GM06990 (cell line): ENCODE data around the gene DLGAP3.
"Not testable (repeated sequence)": the region's sequence is repeated elsewhere in the genome, so short reads cannot be mapped to it uniquely, and the experiment has no call there.

Experiments
- DNase-seq: peaks from one replicate; pipeline ENCODE4 v3.0.0-alpha.2; 2011; ENCODE audit not compliant: insufficient read length; ENCODE audit errors: extremely low read depth
- H3K27me3 ChIP-seq: replicated peaks from 2 replicates; pipeline ENCODE4 v1.6.0; 2011; ENCODE audit warnings: low read length; ENCODE audit not compliant: control insufficient read depth, insufficient read depth
- H3K36me3 ChIP-seq: 2 replicates; pipeline ENCODE4 v1.5.1; 2011; ENCODE audit warnings: low read length; ENCODE audit not compliant: control insufficient read depth, insufficient read depth
- H3K4me3 ChIP-seq: replicated peaks from 2 replicates; pipeline ENCODE4 v1.5.1; 2011; ENCODE audit warnings: low read depth, mild to moderate bottlenecking, control low read depth, low read length
- TF ChIP-seq, protein P1 (sequence below): IDR thresholded peaks from 2 replicates; pipeline ENCODE4 v1.5.1; 2011; ENCODE audit warnings: low read length, control low read depth, mild to moderate bottlenecking, inconsistent platforms; ENCODE audit not compliant: insufficient read depth, poor library complexity, severe bottlenecking

The DLGAP3 gene

DNA sequence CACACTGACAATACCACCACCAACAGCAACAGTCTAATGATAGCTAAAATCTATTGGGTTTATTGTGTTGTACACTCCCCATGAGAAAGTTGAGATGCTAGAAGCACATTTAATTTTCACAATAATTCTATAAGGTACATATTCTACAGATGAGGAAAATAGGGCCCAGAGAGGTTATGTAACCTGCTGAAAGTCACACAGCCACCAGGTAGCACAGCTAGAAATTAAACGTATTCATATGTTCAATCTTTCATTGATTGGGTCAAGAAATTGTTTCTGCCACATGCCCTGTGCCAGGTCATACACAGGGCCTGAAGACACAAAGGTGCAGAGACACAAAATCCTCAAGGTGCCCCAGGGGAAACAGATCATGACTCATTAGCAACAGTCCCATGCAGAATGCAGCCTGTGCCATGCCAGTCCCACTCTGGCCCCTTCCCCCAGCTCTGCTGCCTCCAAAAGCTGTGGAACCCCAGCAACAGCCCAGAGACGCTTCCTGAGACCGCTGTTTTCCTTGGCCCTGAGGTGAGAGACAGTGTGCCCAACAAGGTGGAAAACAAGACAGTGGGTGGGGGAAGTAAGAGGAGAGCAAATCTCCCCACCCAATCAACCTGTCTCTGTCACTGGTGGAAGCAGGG lies 104.5 kb downstream of the DLGAP3 start:
- no peak for DNase-seq
- H3K27me3 ChIP-seq, result no peaks in the 10 kb centered on the region
- no peaks in the 10 kb centered on the region for H3K36me3 ChIP-seq
- TF ChIP-seq, protein P1, sequence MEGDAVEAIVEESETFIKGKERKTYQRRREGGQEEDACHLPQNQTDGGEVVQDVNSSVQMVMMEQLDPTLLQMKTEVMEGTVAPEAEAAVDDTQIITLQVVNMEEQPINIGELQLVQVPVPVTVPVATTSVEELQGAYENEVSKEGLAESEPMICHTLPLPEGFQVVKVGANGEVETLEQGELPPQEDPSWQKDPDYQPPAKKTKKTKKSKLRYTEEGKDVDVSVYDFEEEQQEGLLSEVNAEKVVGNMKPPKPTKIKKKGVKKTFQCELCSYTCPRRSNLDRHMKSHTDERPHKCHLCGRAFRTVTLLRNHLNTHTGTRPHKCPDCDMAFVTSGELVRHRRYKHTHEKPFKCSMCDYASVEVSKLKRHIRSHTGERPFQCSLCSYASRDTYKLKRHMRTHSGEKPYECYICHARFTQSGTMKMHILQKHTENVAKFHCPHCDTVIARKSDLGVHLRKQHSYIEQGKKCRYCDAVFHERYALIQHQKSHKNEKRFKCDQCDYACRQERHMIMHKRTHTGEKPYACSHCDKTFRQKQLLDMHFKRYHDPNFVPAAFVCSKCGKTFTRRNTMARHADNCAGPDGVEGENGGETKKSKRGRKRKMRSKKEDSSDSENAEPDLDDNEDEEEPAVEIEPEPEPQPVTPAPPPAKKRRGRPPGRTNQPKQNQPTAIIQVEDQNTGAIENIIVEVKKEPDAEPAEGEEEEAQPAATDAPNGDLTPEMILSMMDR, result no peak
- no peak overlapping the region for H3K4me3 ChIP-seq

DNA sequence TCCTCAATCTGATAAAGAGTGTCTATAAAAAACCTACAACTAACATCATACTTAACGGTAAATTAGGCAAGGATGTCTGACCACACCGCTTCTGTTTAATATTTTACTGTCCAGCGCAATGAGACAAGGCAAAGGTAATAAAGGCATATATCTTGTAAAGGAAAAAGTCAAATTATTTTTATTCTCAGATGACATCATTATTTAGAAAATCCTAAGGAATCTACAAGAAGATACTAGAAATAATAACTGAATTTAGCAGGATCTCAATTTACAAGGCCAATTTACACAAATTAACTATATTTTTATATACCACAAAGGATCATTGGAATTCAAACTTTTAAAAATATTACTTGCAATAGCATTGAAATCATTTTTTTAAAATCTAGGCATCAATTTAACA lies 107.2 kb downstream of the DLGAP3 start:
- no peak overlapping the region for H3K4me3 ChIP-seq
- DNase-seq, result no peak
- TF ChIP-seq, protein P1, result no peak
- H3K36me3 ChIP-seq, result no peaks in the 10 kb centered on the region
- no peaks in the 10 kb centered on the region for H3K27me3 ChIP-seq

DNA sequence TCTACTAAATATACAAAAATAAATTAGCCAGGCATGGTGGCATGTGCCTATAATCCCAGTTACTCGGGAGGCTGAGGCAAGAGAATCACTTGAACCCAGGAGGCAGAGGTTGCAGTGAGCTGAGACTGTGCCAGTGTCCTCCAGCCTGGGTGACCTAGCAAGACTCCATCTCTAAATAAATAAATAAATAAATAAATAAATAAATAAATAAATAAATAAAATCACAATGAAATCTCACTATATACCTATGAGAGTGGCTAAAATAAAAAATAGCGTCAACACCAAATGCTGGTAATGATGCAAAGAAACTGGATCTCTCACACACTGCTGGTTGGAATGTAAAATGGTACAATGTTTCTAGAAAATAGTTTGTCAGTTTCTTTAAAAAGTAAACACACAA lies 110.6 kb downstream of the DLGAP3 start:
- not testable (repeated sequence) for H3K4me3 ChIP-seq, H3K27me3 ChIP-seq, H3K36me3 ChIP-seq, DNase-seq

DNA sequence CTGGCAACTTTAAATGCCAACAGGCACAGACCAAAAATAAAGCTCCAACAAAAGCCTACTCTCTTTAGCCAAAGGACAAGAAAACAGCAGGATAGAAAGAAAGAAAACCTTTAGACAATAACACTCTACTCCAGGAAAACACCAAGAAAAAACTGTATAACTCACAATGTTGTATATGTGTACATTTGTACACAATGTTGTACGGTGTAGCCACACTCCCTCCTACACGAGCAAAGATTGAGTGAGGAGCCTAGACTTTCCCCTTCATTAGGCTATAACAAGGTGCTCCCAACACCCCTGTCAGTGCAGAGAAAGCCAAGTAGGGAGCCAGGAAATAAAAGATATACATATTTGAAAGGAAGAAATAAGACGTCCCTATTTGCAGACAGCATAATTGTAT lies 112.7 kb downstream of the DLGAP3 start:
- Histone ChIP-seq H3K4me3 (no peak overlapping the region), H3K27me3 (no peaks in the 10 kb centered on the region), H3K36me3 (no peaks in the 10 kb centered on the region)
- TF ChIP-seq, protein P1, result no peak
- DNase-seq, result no peak

DNA sequence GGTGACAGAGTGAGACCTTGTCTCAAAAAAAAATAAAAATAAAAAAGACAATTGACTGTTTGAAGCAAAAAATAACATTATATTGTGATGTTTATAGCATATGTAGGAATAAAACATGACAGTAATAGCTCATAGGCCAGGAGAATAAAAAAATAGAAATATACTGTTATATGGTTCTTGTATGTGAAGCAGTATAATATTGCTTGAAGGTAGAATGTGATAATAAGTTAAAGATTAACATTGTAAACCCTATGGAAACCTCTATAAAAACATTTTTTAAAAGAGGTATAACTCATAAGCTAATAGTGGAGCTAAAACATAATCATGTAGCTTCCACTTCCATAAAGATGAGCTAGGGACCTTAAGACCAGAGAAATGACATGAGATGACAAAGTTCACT lies 113.1 kb downstream of the DLGAP3 start:
- Histone ChIP-seq H3K4me3 (no peak overlapping the region), H3K36me3 (no peaks in the 10 kb centered on the region), H3K27me3 (no peaks in the 10 kb centered on the region)
- DNase-seq, result no peak
- TF ChIP-seq, protein P1, result no peak
